Neutrophil (primary cell): Measurements from ENCODE around the gene PML.
"Not testable (repeated sequence)": the region's sequence is repeated elsewhere in the genome, so short reads cannot be mapped to it uniquely, and the experiment has no call there.

Experiments used
- H3K27ac ChIP-seq: fragments of 200-600 bp; sonication (generic); 2 replicates; pipeline ENCODE4 v1.5.1; 2016; ENCODE audit warnings: mild to moderate bottlenecking, moderate library complexity
- H3K27me3 ChIP-seq: fragments of 200-600 bp; sonication (generic); 2 replicates; pipeline ENCODE4 v1.6.0; 2016; ENCODE audit warnings: mild to moderate bottlenecking
- H3K36me3 ChIP-seq: fragments of 200-600 bp; sonication (generic); 2 replicates; pipeline ENCODE4 v1.5.1; 2017
- H3K4me1 ChIP-seq, 2 experiments: fragments of 200-600 bp in 1 of 2; sonication (generic) in 1 of 2; 1 replicate in 1 of 2; 2 replicates in 1 of 2; pipeline versions ENCODE4 v1.5.1 to v1.6.1; 2013 to 2016; ENCODE audit warnings: low read depth in 1 of 2, low read length in 1 of 2, mild to moderate bottlenecking in 1 of 2, moderate library complexity in 1 of 2; ENCODE audit not compliant: control insufficient read depth in 1 of 2, insufficient read depth in 1 of 2
- H3K4me3 ChIP-seq, 2 experiments: fragments of 200-600 bp in 1 of 2; sonication (generic) in 1 of 2; 1 replicate in 1 of 2; 2 replicates in 1 of 2; pipeline ENCODE4 v1.5.1; 2013 to 2016; ENCODE audit warnings: low read depth in 1 of 2, low read length in 1 of 2, mild to moderate bottlenecking in 1 of 2, moderate library complexity in 1 of 2
- H3K9me3 ChIP-seq: fragments of 200-600 bp; sonication (generic); 2 replicates; pipeline ENCODE4 v1.5.1; 2016
- TF ChIP-seq, protein P1 (sequence below): fragments of 200-600 bp; sonication (generic); IDR thresholded peaks from 2 replicates; pipeline ENCODE4 v1.5.1; 2016; ENCODE audit warnings: antibody characterized with exemption

PML gene

DNA sequence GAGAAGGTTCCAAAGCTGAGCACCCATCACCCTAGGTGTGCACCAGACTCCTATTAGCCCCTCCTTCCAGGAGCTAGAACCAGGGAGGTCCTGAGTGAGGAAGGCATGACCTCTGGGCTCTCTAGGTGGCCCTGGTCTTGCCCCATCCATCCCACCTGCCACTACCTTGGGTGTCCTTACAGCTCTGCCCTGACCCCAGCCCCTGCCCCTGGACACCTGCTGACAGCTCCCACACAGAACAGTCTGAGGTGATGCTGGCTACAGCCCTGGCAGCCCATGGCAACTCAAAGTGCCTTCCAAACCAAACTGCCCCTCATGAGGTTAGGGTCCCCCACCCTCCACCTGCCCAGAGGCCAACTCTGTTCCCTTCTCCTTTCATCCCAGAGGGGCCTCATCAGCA is 50.7 kb downstream of the PML start:
- no peak overlapping the region for H3K27ac ChIP-seq
- H3K4me3 ChIP-seq, result no peak overlapping the region
- TF ChIP-seq, protein P1, sequence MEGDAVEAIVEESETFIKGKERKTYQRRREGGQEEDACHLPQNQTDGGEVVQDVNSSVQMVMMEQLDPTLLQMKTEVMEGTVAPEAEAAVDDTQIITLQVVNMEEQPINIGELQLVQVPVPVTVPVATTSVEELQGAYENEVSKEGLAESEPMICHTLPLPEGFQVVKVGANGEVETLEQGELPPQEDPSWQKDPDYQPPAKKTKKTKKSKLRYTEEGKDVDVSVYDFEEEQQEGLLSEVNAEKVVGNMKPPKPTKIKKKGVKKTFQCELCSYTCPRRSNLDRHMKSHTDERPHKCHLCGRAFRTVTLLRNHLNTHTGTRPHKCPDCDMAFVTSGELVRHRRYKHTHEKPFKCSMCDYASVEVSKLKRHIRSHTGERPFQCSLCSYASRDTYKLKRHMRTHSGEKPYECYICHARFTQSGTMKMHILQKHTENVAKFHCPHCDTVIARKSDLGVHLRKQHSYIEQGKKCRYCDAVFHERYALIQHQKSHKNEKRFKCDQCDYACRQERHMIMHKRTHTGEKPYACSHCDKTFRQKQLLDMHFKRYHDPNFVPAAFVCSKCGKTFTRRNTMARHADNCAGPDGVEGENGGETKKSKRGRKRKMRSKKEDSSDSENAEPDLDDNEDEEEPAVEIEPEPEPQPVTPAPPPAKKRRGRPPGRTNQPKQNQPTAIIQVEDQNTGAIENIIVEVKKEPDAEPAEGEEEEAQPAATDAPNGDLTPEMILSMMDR, result no peak
- H3K27me3 ChIP-seq, result no peaks in the 10 kb centered on the region
- H3K4me1 ChIP-seq, result peaks cover 3 to 6% of the 10 kb centered on the region in 2 experiments
- no peaks in the 10 kb centered on the region for H3K9me3 ChIP-seq
- peaks cover 42% of the 10 kb centered on the region for H3K36me3 ChIP-seq

DNA sequence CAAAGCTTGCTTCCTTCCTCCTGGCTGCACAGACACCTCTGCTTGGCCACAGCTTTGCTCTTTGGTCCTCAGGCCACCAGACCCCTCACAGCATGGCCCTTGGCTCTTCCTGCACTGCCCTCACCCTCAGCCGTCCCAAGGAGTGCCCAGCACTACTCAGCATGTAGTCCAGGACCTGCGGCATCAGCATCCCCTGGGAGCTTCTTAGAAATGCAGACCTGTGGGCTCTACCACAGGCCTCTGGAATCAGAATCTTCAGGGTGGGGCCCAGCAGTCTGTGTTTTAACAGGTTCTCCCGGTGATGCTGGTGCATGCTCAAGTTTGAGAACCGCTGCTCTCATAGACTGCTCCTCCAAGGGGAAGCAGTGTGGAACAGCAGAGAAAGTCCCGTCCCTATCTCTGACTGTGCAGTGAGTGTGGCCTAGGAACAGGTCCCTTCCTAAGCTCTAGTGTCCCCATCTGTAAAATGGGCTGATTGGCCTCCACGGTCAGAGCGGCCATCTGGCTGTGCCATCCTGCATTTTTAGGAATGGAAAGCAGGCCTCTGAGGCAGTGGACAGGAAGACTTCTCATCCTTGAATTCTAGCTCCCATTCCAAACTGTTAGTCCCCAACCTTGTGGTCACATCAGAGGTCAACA is 51.2 kb downstream of the PML start:
- Histone ChIP-seq H3K27me3 (no peaks in the 10 kb centered on the region), H3K4me1 (peaks cover 5 to 10% of the 10 kb centered on the region in 2 experiments), H3K36me3 (peaks cover 42% of the 10 kb centered on the region), H3K27ac (no peak overlapping the region), H3K4me3 (no peak overlapping the region), H3K9me3 (no peaks in the 10 kb centered on the region)
- TF ChIP-seq, protein P1, result no peak

DNA sequence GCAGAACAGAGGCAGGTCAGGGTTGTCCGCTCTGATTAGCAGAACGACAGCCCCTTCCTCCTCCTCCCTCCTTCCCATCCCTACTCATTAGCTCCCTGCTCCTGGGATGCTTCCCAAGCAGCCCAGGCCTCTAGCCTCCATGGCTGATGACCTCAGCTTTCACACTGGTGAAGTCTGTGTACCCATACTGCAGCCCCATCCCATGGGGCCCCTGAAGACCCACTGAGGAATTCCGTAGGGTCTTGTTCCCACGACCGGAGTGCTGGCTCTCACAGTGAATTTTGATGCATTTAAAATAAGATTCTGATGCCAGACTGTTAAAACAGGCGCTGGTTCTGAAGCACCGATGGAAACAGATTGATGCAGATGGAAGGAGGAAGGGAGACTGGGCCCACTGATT is 51.8 kb downstream of the PML start:
- Histone ChIP-seq H3K9me3 (no peaks in the 10 kb centered on the region), H3K36me3 (peaks cover 42% of the 10 kb centered on the region), H3K27ac (no peak overlapping the region), H3K27me3 (no peaks in the 10 kb centered on the region), H3K4me3 (no peak overlapping the region), H3K4me1 (peaks cover 10 to 15% of the 10 kb centered on the region in 2 experiments)
- TF ChIP-seq, protein P1, result no peak

DNA sequence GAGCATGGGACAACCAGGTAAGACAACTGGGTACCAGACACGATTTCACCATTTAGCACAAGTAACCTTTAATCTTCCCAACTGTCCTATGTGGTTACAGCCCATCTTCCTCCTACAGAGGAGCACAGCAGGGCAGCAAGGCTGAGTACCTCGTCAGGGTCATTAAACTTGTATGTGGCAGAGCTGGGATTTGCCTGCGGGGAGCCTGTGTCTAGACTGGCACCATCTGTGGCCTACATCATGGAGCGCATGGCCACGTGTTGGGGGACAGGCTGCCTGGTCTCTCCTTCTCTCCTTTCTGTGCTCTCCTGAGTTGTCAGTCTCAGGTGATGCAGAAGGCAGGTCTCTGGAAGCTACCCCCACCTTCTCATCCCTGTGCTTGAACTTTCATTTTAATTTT is 55.6 kb downstream of the PML start:
- peaks cover 19 to 29% of the 10 kb centered on the region in 2 experiments for H3K4me1 ChIP-seq
- TF ChIP-seq, protein P1, result no peak
- H3K27ac ChIP-seq, result no peak overlapping the region
- no peaks in the 10 kb centered on the region for H3K27me3 ChIP-seq
- no peaks in the 10 kb centered on the region for H3K9me3 ChIP-seq
- H3K4me3 ChIP-seq, result no peak overlapping the region
- H3K36me3 ChIP-seq, result peaks cover 8% of the 10 kb centered on the region

DNA sequence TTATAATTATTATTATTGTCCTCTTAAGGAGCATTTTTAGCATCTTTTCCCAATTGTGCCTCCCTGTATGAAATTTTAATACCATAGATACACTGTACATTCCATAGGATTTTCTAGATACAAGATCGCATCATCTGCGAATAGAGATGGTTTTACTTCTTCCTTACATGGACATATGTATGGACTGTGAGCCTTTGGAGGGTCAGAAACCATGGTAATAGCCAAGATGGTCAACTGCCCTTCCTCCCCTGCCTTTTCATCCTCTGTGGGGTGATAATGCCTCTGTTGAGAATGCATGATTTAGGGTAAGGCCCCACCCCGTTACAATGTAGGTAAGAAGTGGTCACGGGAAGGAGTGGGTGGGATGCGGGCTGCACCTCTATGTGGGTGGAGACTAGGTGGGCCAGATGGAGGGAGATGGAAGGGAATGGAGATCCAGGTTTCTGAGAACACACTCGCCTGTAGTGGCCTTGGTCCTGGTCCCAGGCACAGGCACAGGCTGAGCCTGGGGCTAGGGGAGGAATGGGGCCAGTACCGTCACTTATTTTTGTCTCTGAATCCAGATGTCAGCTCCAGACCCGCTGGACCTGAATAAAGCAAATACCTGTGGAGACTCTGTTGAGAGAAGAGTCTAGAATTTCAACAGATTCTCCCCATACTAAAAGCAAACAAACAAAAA is 56.2 kb downstream of the PML start:
- Histone ChIP-seq H3K27ac (peak overlapping the region; percentile 71), H3K4me1 (peaks cover 19 to 29% of the 10 kb centered on the region in 2 experiments), H3K36me3 (peaks cover 3% of the 10 kb centered on the region), H3K9me3 (no peaks in the 10 kb centered on the region), H3K27me3 (no peaks in the 10 kb centered on the region), H3K4me3 (no peak overlapping the region)
- TF ChIP-seq, protein P1, result no peak

DNA sequence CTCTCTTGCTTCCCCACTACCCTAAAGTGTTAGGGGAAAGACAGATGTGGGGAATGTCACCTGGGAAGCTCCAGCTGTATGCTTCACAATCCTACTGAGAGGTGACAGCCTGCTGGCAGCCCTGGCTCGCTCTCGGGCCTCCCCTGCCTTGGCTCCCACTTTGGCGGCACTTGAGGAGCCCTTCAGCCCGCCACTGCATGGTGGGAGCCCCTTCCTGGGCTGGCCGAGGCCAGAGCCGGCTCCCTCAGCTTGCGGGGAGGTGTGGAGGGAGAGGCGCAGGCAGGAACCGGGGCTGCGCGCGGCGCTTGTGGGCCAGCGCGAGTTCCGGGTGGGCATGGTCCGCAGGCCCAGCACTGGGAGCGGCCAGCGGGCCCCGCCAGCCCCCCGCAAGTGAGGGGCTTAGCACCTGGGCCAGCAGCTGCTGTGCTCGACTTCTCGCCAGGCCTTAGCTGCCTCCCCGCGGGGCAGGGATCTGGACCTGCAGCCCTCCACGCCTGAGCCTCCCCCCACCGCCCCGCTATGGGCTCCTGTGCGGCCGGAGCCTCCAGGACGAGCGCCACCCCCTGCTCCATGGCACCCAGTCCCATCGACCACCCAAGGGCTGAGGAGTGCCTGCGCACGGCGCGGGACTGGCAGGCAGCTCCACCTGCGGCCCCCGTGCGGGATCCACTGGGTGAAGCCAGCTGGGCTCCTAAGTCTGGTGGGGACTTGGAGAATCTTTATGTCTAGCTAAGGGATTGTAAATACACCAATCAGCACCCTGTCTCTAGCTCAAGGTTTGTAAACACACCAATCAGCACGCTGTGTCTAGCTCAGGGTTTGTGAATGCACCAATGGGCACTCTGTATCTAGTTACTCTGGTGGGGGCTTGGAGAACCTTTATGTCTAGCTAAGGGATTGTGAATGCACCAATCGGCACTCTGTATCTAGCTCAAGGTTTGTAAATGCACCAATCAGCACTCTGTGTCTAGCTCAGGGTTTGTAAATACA is 58.0 kb downstream of the PML start:
- peaks cover 19 to 29% of the 10 kb centered on the region in 2 experiments for H3K4me1 ChIP-seq
- H3K27ac ChIP-seq, result peak overlapping the region; percentile 71
- not testable (repeated sequence) for H3K9me3 ChIP-seq, H3K4me3 ChIP-seq, H3K27me3 ChIP-seq, H3K36me3 ChIP-seq
